HCT116 (cell line): ENCODE results near the gene CCL14. TPM values are rescaled to one million over a fixed set of nuclear protein-coding genes. Genes with fewer than 3 reads are reported as not detected.

Experiments
- ATAC-seq: fragments of 200-7000 bp; cut with Tn5 transposase; 2 replicates; pipeline ENCODE4 v1.9.1; 2020; ENCODE audit warnings: mild to moderate bottlenecking, moderate library complexity
- BruUV-seq: library from RNA; stranded (reverse); fragments of 400-500 nt; replicated peaks from 2 replicates; lab custom pipeline; 2021; lab: Mats Ljungman, UMichigan
- CTCF ChIA-PET: fragments of 300-600 bp; sonication (Branson Sonifier 250); formaldehyde crosslinking; loops from one replicate; lab custom pipeline; 2021; ENCODE audit warnings: antibody characterized with exemption; lab: Charles Lee
- POLR2A ChIA-PET: fragments of 300-600, 350-600 bp; sonication (Branson Sonifier 250); formaldehyde crosslinking; loops from one replicate; lab custom pipeline; 2021; ENCODE audit warnings: antibody characterized with exemption; lab: Charles Lee
- RAD21 ChIA-PET, 2 experiments: fragments of 300-600 bp; sonication (Branson Sonifier 250); formaldehyde crosslinking; loops; one replicate each; lab custom pipeline; 2023; ENCODE audit warnings: low total read pairs in 2 of 2; ENCODE audit not compliant: uncharacterized antibody in 2 of 2, unreplicated experiment in 2 of 2, low non-redundant PET in 1 of 2; lab: Charles Lee
- DNase-seq: peaks from one replicate; pipeline ENCODE4 v3.0.0-alpha.2; 2010; ENCODE audit warnings: low read depth, low spot score
- H2AFZ ChIP-seq: fragments of 200-600 bp; shearing (Covaris generic), sonication (generic); 2 replicates; pipeline ENCODE4 v1.6.1; 2017; ENCODE audit warnings: low read depth, mixed run types, mixed read lengths, antibody characterized with exemption, low read length; ENCODE audit not compliant: poor library complexity, severe bottlenecking
- H3K27ac ChIP-seq: 2 replicates; pipeline ENCODE4 v1.5.1; 2012; ENCODE audit warnings: low read depth, low read length
- H3K27me3 ChIP-seq: fragments of 200-600 bp; sonication (generic); 2 replicates; pipeline ENCODE4 v1.6.1; 2016; ENCODE audit warnings: mixed run types, low read length, mixed read lengths; ENCODE audit not compliant: insufficient read depth
- H3K36me3 ChIP-seq, 2 experiments: fragments of 200-500 bp in 1 of 2; fragments of 200-600 bp in 1 of 2; sonication (Bioruptor generic) in 1 of 2; sonication (generic) in 1 of 2; 2 replicates each; pipeline versions ENCODE4 v1.5.1 to v1.6.1; 2014 to 2016; ENCODE audit warnings: low read length in 2 of 2, inconsistent platforms in 1 of 2, mixed read lengths in 1 of 2, mixed run types in 1 of 2; ENCODE audit not compliant: insufficient read depth in 2 of 2, control insufficient read depth in 1 of 2
- H3K4me1 ChIP-seq, 2 experiments: fragments of 200-600 bp in 1 of 2; sonication (generic) in 1 of 2; 2 replicates each; pipeline versions ENCODE4 v1.5.1 to v1.6.1; 2012 to 2017; ENCODE audit warnings: low read length in 2 of 2, inconsistent platforms in 1 of 2, mild to moderate bottlenecking in 1 of 2, mixed read lengths in 1 of 2, mixed run types in 1 of 2, moderate library complexity in 1 of 2; ENCODE audit not compliant: insufficient read depth in 2 of 2, control insufficient read depth in 1 of 2
- H3K4me2 ChIP-seq: fragments of 200-600 bp; sonication (generic); 2 replicates; pipeline ENCODE4 v1.6.1; 2017; ENCODE audit warnings: mixed run types, low read length, mixed read lengths
- H3K4me3 ChIP-seq, 2 experiments: fragments of 200-600 bp in 1 of 2; sonication (generic) in 1 of 2; replicated peaks in 1 of 2; 2 replicates each; pipeline ENCODE4 v1.5.1; 2011 to 2016; ENCODE audit warnings: low read length in 2 of 2, control low read depth in 1 of 2, low read depth in 1 of 2, mild to moderate bottlenecking in 1 of 2, mixed read lengths in 1 of 2, mixed run types in 1 of 2
- H3K79me2 ChIP-seq: fragments of 200-600 bp; sonication (generic); 2 replicates; pipeline ENCODE4 v1.6.1; 2017; ENCODE audit warnings: mild to moderate bottlenecking, mixed run types, low read length, moderate library complexity, mixed read lengths; ENCODE audit not compliant: insufficient read depth
- H3K9ac ChIP-seq: fragments of 200-600 bp; sonication (generic); 2 replicates; pipeline ENCODE4 v1.6.1; 2016; ENCODE audit warnings: low read length, mixed read lengths
- H3K9me2 ChIP-seq: fragments of 200-600 bp; sonication (generic), shearing (Covaris generic); 2 replicates; pipeline ENCODE4 v1.6.1; 2017; ENCODE audit warnings: mixed run types, mild to moderate bottlenecking, moderate library complexity; ENCODE audit not compliant: insufficient read depth
- H3K9me3 ChIP-seq, 2 experiments: fragments of 200-500 bp in 1 of 2; fragments of 200-600 bp in 1 of 2; sonication (Bioruptor generic) in 1 of 2; sonication (generic) in 1 of 2; 2 replicates each; pipeline ENCODE4 v1.6.1; 2014 to 2017; ENCODE audit warnings: low read length in 2 of 2, mixed read lengths in 2 of 2, inconsistent platforms in 1 of 2, low read depth in 1 of 2, mild to moderate bottlenecking in 1 of 2, mixed run types in 1 of 2, moderate library complexity in 1 of 2; ENCODE audit not compliant: control insufficient read depth in 1 of 2, insufficient read depth in 1 of 2
- H4K20me1 ChIP-seq: fragments of 200-600 bp; sonication (generic), shearing (Covaris generic); 2 replicates; pipeline ENCODE4 v1.6.1; 2017; ENCODE audit warnings: mixed run types, mild to moderate bottlenecking, moderate library complexity; ENCODE audit not compliant: insufficient read depth
- CTCF ChIP-seq, 3 experiments: fragments of 200-600 bp in 1 of 3; sonication (generic) in 1 of 3; IDR thresholded peaks in 2 of 3; conservative IDR thresholded peaks in 1 of 3; 2 replicates each; pipeline ENCODE4 v1.5.1; 2012 to 2017; ENCODE audit warnings: low read depth in 2 of 3, low read length in 2 of 3, antibody characterized with exemption in 1 of 3, borderline replicate concordance in 1 of 3, control low read depth in 1 of 3, mild to moderate bottlenecking in 1 of 3, mixed read lengths in 1 of 3, mixed run types in 1 of 3, moderate library complexity in 1 of 3; ENCODE audit not compliant: insufficient read depth in 1 of 3
- EGR1 ChIP-seq: IDR thresholded peaks from 2 replicates; pipeline ENCODE4 v1.6.1; 2012; ENCODE audit warnings: low read depth
- ELF1 ChIP-seq: IDR thresholded peaks from 2 replicates; pipeline ENCODE4 v1.6.1; 2012; ENCODE audit warnings: low read depth, borderline replicate concordance
- EZH2 ChIP-seq: fragments of 200-600 bp; sonication (generic); IDR thresholded peaks from 2 replicates; pipeline ENCODE4 v1.6.1; 2017; ENCODE audit warnings: antibody characterized with exemption, mixed run types
- EZH2phosphoT487 ChIP-seq: fragments of 200-600 bp; IDR thresholded peaks from 2 replicates; pipeline ENCODE4 v1.6.1; 2018; ENCODE audit warnings: antibody characterized with exemption, borderline replicate concordance
- JUND ChIP-seq: IDR thresholded peaks from 2 replicates; pipeline ENCODE4 v1.6.1; 2012
- POLR2A ChIP-seq: IDR thresholded peaks from 2 replicates; pipeline ENCODE4 v1.7.0; 2011; ENCODE audit warnings: borderline replicate concordance; ENCODE audit not compliant: insufficient read depth, insufficient read length; ENCODE audit errors: extremely low read depth
- POLR2AphosphoS5 ChIP-seq: IDR thresholded peaks from 2 replicates; pipeline ENCODE4 v1.6.1; 2011; ENCODE audit warnings: mild to moderate bottlenecking, low read depth, low read length, moderate library complexity
- RAD21 ChIP-seq: IDR thresholded peaks from 2 replicates; pipeline ENCODE4 v1.6.1; 2012; ENCODE audit warnings: low read depth, mild to moderate bottlenecking
- REST ChIP-seq: IDR thresholded peaks from 2 replicates; pipeline ENCODE4 v1.6.1; 2012; ENCODE audit warnings: low read depth
- SIN3A ChIP-seq: IDR thresholded peaks from 2 replicates; pipeline ENCODE4 v1.6.1; 2012; ENCODE audit warnings: low read depth
- SP1 ChIP-seq: IDR thresholded peaks from 2 replicates; pipeline ENCODE4 v1.6.1; 2012; ENCODE audit warnings: low read depth
- SRF ChIP-seq: IDR thresholded peaks from 2 replicates; pipeline ENCODE4 v1.6.1; 2012; ENCODE audit warnings: low read depth
- TCF7L2 ChIP-seq: IDR thresholded peaks from 2 replicates; pipeline ENCODE4 v1.7.0; 2011; ENCODE audit warnings: borderline replicate concordance, inconsistent platforms; ENCODE audit not compliant: insufficient read depth, insufficient read length; ENCODE audit errors: extremely low read depth
- YY1 ChIP-seq: IDR thresholded peaks from 2 replicates; pipeline ENCODE4 v1.6.1; 2011; ENCODE audit warnings: low read length, low read depth, moderate library complexity, mild to moderate bottlenecking; ENCODE audit not compliant: insufficient replicate concordance; ENCODE audit errors: extremely low read depth
- ZBTB33 ChIP-seq: IDR thresholded peaks from 2 replicates; pipeline ENCODE4 v1.6.1; 2011; ENCODE audit warnings: mild to moderate bottlenecking, low read length, moderate library complexity; ENCODE audit not compliant: insufficient replicate concordance; ENCODE audit errors: extremely low read depth
- ZFX ChIP-seq: fragments of 450-650 bp; IDR thresholded peaks from 2 replicates; pipeline ENCODE4 v1.6.1; 2017
- ZNF274 ChIP-seq: fragments of 200-500 bp; sonication (Bioruptor generic); IDR thresholded peaks from 2 replicates; pipeline ENCODE4 v1.6.1; 2014; ENCODE audit warnings: mild to moderate bottlenecking, low read depth, low read length, inconsistent platforms
- intact Hi-C: fragments of 100-400 bp; cut with micrococcal nuclease; formaldehyde crosslinking; loops from 2 replicates; pipeline ENCODE4 v1.10.0; 2022
- total RNA-seq: library from RNA; stranded (reverse); gene quantifications from one replicate; pipeline ENCODE4 v1.2.1, GENCODE V29; 2021; ENCODE audit not compliant: unreplicated experiment
- TF ChIP-seq, protein P1 (sequence below): IDR thresholded peaks from 2 replicates; pipeline ENCODE4 v1.6.1; 2012

CCL14 gene
- total RNA-seq, 1 experiment from 2014 or later: not detected

DNA sequence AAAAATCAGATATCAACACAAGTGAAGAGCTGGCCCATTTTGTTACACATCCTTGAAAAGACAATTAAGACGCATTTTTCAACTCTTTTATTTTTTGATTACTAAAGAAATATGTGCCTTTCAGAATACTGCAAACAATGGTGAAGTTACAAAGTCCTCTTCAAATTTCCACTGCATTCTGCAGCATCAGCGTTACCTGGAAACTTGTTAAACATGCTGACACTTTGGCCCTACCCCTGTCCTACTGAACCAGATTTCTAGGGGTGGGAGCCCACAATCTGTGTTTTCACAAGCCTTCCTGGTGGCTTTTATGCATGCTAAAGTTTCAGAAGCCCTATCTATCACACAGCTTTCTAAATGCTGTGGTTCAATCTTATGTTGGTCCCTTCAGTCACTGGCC, 4.5 kb upstream of the CCL14 start:
- BruUV-seq: no TSS peak
- DNase-seq (no peak), ATAC-seq (no peak)
- ChIA-PET POLR2A (no interaction called here), RAD21 (no interaction called here), CTCF (no interaction called here)
- no peak overlapping the region for H3K4me3 ChIP-seq
- no peaks in the 10 kb centered on the region for H4K20me1 ChIP-seq
- no peaks in the 10 kb centered on the region for H3K4me1 ChIP-seq
- H3K9me3 ChIP-seq: peaks cover 0 to 15% of the 10 kb centered on the region in 2 experiments; a peak in 1 of 4 replicates
- no peak overlapping the region for H3K27ac ChIP-seq
- TF ChIP-seq EZH2phosphoT487: no peak
- no peak for TF ChIP-seq TCF7L2
- TF ChIP-seq ZBTB33: no peak
- TF ChIP-seq JUND: no peak
- no peak for TF ChIP-seq SIN3A
- TF ChIP-seq POLR2AphosphoS5: no peak
- TF ChIP-seq EGR1: no peak
- TF ChIP-seq ELF1: no peak
- no peak for TF ChIP-seq ZNF274
- TF ChIP-seq REST: no peak
- no peak for TF ChIP-seq SP1
- TF ChIP-seq, protein P1, sequence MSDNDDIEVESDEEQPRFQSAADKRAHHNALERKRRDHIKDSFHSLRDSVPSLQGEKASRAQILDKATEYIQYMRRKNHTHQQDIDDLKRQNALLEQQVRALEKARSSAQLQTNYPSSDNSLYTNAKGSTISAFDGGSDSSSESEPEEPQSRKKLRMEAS: no peak
- no peak for TF ChIP-seq CTCF (IDR thresholded peaks at IDR 0.05 in 2 of 3, conservative IDR thresholded peaks at IDR 0.05 in 1 of 3; ENCODE audit: borderline replicate concordance in 1 of 3, insufficient read depth in 1 of 3, low read depth in 2 of 3, low read length in 2 of 3)
- no peak for TF ChIP-seq ZFX
- no peak for TF ChIP-seq POLR2A
- no peak for TF ChIP-seq SRF
- TF ChIP-seq EZH2: no peak
- TF ChIP-seq YY1: no peak
- no peak for TF ChIP-seq RAD21
- H3K79me2 ChIP-seq: no peaks in the 10 kb centered on the region
- no peaks in the 10 kb centered on the region for H3K9me2 ChIP-seq
- no peaks in the 10 kb centered on the region for H3K27me3 ChIP-seq
- intact Hi-C loops: no loop called here
- H2AFZ ChIP-seq: no peak overlapping the region
- no peak overlapping the region for H3K9ac ChIP-seq
- no peaks in the 10 kb centered on the region for H3K36me3 ChIP-seq
- no peak overlapping the region for H3K4me2 ChIP-seq
